HG02571 (cell line): ENCODE data around the gene SYNPO.

Experiments
- ATAC-seq: cut with Tn5 transposase; IDR thresholded peaks from one replicate; pipeline ENCODE4 v1.9.1; 2021; ENCODE audit warnings: mild to moderate bottlenecking, moderate library complexity; ENCODE audit not compliant: unreplicated experiment

The SYNPO gene

DNA sequence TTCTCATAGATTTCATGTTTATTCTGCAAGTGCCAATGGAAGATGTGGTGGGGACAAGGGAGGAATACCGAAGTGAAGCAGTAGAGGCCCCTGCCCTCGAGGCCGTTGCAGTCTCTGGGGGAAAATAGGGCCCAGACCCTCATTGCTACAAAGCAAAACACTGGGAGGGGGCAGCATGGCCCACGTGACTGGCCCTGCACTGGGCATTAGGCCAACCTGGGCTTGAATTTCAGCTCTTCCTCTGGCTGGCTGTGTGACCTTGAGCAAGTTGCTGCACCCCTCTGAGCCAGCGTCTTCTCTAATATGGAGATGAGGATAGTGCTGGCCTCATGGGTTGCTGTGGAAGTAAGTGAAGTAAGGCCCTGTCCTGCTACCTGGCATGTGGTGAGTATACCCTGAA lies 709 bp upstream of the SYNPO start:
- ATAC-seq, result no peak

DNA sequence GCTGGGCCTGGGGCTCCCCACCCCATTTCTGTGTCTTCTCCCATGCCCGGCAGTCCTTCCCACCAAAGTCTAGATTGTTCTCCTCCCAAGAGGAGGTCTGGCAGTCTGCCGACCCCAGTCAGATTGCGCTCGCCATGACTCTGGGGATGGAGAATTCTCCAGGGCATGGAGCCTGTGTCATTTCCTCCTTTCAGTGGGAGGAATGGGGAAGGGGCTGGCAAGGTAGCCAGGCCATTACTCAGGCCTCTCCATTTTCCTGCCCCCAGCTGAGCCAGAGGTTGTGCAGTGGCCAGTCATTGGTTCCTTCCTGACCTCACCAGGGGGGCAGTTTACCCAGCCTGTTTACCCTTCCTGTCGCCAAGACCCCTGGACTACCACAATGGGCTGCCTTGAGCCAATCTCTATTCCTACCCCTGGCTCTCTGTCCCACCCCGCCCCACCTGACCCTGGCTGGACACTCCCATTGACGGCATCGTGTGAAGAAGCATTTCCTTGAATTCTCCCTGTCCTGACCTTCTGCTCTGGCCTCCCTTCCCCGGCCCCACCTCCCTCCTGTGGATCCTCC lies 628 bp downstream of the SYNPO start:
- no peak for ATAC-seq

DNA sequence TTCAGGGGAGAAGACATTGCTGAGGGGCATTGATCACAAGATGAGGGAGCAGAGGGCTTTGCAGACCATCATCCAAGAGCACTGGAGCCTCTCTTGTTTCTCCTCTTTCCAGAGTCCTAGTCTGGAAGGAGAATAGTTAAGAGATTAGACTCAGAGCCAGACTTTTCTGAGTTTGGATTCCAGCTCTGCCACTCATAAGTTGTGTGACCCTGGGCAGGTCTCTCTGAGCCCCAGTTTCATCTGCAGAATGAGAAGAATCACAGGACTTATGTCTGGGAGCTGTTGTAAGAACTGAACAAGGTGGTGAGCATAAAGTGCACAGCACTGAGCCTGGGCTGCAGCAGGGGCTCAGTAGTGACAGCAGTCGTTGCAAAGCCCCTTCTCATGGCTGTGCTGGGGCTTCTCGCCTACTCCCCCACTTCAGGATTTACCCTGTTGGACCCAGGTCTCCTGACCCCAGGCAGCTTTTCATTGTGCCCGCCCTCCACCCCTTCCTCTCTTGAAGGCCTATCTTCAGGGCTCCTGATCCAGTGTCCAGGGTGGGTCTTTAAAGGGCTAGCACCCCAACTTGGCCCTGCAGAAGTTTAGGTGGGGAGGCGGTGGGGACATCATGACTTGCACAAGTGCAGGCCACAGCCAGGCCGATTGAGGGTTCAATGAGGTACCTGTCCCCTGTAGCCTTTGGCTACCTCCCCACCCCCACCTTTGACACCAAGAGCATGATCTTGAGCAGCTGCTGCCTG lies 1.5 kb downstream of the SYNPO start:
- no peak for ATAC-seq

DNA sequence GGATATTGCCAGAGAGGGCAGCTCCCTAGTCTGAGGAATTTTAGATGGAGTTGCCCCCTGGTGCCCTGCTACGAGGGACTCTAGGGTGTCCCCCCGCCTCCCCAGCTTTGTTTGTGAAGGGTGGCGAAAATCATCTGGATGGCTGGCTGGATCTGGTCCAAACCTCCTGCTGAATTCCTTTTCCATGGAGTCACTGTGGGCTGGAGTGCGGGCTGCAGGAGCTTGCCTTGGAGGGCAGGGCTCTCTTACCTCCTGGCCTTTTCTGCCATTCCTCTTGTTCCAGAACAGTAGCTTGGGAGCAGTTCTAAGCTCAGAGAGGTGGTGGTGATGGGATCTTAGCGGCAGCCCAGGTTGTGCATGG lies 2.1 kb downstream of the SYNPO start:
- no peak for ATAC-seq

DNA sequence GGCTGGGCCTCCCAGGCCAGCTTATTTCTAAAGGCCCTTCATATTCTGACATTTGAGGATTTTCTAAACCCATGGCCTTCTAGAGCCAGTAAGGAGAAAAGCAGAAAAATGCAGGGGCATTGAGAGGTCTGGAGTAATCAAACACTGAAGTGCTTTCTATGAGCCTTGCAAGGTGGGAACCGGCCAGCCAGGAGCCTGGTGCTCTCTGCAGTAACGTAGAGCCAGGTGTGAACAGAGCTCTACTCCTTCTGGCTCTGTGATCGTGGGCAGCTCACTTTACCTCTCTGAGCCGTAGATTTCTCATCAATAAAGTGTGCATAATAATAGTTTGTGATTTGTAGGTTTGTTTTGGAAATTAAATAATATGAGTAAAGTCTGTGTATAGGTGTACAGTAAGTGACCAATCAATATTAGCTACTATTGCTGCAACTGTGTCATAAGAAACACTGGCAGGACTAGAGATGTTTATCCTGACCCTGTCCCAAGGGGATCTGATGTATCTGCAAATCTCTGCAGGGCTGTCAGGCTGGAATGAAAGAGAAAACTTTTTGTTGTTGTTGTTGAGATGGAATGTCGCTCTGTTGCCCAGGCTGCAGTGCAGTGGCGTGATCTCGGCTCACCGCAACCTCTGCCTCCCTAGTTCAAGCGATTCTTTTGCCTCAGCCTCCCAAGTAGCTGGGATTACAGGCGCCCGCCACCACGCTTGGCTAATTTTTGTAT lies 2.7 kb downstream of the SYNPO start:
- no peak for ATAC-seq

DNA sequence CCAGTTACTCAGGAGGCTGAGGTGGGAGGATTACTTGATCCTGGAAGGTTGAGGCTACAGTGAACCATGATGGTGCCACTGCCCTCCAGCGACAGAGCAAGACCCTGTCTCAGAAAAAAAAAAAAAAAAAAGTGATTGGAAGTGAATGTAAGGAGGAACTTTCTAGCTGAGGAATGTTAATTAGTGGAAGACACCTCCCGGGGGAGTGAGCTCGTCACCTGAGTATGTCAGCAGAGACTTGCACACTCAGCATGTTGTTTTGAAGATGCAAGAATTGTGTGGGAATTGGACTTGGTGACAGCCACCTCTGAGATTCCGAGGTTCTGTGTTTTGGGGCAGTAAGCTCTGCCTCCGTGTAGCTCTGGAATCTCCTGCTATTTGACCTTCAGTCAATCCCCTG lies 3.6 kb downstream of the SYNPO start:
- no peak for ATAC-seq

DNA sequence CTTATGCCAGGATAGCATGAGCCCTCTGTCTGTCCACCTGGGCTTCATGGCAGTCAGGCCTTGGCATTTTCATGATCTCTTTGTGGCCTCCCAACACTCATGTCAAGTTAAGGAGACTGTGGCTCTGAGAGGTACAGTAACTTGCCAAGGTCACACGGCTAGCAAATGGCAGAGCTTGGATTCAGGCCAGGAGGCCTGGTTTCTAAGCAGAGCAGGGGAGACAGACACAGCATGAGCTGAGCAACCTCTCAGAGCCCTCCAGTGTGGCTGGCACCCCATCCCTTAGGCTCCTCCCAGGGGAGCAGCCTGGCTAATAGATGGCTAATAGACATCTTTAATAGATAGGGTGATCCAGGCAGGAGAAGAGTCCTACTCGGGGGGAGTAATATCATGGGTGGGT lies 4.1 kb downstream of the SYNPO start:
- ATAC-seq, result no peak

DNA sequence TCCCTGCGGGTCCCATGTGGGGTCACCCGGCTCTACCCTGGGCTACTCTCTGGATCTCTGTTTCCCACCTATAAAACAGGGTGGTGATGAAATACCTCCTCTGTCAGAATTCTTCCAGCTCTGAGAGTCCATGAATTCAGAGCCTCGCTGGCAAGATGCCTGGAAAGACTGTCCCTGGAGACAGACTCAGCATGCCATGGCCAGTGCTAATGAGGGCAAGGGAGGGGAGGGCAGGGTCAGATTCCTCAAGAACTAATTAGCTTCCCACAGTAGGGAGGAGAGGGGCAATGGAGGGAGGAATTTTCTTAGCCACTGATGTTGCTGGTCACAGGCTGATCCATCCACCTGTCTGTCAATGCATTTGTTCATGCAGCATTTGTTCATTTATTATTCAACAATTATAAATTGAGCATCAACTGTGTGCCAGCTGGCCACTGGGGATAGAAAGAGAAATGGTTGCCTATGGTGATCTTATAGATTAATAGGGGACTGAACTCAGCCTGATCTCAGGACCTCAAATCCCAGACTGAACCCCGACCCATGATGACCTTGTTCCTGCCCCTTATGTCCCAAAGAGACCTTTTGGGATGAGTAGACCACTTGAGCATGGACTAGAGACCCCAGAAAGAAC lies 4.7 kb downstream of the SYNPO start:
- ATAC-seq, result no peak

DNA sequence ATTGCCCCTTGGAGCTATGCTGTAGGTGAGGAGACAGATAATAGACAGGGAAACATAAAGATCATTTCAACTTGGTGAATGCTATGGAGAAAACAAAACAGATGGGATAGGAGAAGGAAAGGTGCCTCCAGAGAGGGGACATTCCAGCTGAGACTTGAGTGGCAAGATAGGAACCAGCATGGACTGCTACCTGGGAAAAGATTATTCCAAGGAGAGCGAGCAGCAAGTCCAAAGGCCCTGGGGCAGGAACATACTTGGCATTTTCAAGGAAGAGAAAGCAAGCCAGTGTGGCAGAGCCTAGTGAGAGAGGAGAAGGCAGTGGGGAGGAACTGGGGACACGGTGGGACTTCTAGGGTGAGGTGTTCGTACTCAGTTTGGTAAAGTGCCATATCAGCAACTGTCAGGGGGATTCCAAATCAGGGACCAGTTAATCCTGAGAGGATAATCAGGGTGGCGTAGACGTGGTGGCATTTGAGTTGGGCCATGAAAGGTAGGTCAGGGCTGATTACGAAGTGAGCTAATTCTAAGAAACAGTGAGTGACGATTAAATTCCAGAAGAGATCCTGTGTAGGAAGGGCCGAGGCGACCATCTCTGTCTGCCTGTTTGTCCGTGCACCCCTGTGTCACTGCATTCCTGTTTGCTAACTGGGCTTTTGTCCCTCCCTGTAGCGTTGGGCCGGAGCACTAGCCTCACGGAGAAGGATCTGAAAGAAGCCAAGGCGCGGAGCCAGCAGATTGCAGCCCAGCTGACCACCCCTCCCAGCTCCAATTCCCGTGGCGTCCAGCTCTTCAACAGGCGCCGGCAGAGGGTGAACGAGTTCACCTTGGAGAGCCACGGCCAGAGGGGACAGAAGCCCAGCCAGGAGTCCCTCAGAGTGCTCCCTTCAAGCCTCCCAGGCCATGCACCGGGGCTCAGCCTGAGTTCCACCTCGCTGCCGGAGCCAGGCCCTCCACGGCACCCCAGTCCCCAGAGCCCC lies 7.1 kb downstream of the SYNPO start:
- ATAC-seq, result no peak

DNA sequence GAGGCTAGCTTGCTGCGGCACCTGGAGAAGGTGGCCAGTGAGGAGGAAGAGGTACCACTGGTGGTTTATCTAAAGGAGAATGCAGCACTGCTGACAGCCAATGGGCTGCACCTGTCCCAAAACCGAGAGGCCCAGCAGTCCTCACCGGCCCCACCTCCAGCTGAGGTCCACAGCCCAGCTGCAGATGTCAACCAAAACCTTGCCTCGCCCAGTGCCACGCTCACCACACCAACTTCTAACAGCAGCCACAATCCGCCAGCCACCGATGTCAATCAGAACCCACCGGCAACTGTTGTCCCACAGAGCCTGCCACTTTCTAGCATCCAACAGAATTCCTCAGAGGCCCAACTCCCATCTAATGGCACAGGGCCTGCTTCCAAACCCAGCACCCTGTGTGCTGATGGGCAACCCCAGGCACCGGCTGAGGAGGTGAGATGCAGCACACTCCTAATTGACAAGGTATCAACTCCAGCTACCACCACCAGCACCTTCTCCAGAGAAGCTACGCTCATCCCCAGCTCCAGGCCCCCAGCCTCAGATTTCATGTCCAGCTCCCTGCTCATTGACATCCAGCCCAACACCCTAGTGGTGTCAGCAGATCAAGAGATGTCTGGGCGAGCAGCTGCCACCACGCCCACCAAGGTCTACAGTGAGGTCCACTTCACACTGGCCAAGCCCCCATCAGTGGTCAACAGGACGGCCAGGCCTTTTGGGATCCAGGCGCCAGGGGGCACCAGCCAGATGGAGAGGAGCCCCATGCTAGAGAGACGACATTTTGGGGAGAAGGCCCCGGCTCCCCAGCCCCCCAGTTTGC lies 8.0 kb downstream of the SYNPO start:
- ATAC-seq, result no peak

DNA sequence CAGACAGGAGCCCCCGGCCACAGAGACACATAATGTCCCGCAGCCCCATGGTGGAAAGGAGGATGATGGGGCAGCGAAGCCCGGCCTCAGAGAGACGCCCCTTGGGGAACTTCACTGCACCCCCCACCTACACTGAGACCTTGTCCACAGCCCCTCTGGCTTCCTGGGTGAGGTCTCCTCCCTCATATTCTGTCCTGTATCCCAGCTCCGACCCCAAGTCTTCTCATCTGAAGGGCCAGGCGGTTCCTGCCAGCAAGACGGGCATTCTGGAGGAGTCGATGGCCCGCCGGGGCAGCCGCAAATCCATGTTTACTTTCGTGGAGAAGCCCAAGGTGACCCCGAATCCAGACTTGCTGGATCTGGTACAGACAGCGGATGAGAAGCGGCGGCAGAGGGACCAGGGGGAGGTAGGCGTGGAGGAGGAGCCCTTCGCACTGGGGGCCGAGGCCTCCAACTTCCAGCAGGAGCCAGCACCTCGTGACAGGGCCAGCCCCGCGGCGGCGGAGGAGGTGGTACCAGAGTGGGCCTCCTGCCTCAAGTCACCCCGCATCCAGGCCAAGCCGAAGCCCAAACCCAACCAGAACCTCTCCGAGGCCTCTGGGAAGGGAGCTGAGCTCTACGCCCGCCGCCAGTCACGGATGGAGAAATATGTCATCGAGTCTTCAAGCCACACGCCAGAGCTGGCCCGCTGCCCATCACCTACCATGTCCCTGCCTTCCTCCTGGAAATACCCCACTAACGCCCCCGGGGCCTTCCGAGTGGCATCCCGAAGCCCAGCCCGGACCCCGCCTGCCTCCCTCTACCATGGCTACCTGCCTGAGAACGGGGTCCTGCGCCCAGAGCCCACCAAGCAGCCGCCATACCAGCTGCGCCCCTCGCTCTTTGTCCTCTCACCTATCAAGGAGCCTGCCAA lies 8.9 kb downstream of the SYNPO start:
- no peak for ATAC-seq

DNA sequence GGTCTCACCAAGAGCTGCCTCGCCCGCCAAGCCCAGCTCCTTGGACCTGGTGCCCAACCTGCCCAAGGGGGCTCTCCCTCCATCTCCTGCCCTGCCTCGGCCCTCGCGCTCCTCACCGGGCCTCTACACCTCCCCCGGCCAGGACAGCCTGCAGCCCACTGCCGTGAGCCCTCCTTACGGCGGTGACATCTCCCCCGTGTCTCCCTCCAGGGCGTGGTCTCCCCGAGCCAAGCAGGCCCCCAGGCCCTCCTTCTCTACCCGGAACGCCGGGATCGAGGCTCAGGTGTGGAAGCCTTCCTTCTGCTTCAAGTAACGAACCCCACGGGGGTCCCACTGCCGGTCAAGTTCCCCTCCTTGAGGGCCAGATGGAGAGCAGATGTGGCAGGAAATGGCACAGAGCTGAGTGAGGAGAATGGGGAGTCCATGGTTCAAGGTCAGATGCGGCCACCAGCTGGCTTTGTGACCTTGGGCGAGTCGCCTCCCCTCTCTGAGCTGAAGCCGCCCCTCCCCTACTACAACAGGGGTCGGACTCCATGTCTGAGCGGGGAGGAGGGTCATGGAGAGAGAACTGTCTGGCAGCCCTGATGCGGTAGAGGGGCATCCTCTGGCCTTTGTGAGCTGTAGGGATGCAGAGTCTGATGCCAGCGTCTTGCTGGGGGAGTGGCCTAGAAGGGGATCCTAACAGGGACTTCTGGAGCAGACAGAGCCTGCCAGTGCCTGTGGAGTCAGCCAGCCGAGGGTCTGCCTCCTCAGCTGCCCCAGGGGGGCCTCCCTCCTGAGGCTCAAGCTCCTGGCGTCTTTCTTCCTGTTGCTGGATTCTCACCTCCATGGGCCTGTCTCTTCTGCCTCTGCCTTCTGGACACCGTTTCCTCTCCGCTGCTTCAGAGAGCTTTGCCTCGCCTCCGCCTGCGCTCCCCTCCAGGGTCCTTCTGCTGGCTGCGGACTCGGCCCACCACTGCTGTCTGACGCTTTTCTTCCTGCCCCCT lies 9.9 kb downstream of the SYNPO start:
- ATAC-seq, result no peak

DNA sequence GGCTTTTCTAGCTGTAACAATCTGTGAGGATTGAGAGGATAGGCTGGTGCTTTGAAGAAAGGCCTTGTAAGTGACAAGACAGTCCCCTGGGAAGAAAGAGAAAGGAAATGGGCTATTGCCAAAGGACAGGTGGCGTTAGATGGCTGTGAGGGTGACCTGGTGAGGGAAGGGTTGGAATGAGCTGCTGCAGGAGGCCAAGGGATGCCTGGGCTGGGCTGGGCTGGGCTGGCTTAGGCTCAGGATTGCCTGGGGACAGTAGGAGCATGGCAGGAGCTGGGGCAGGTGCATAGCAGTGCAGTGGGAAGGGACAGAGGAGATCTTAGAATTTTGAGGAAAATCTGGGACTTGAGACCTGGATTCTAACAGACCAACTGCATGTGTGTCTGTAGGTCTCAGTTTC lies 10.9 kb downstream of the SYNPO start:
- no peak for ATAC-seq

DNA sequence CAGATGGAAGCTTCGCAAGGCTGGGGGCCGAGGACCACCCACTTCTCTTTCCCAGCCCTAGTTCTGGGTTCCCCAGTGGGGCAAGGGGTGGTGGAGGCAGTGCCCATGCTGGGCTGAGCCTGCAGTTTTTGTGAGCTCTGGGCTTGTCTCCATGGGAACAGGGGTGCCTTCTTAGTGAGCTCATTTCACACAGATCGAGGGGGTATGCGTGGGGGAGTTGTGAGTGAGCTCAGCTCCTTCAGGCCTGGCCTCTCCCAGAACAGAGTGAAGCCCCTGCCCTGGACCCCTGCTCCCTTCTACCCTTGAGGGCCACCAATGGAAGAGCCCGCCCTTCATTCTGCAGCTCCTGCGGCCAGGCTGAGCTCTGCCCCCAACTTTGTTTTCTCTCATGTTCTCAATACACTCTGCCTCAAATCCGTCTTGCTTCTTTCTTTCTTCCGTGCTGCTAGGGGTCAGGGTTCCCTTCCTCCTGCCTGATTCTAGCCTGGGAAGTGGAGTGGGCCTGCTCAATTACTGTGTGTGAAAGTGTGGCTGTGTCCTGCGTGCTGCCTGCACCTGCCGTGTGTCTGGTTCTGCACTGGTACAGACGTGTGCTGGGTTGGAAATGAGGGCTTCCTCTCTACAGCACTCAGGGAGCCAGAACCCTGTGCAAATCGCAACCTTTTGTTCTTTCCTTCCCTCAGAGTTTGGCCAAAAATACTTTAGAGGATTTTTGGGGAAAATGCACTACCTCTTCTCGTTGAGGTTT lies 11.6 kb downstream of the SYNPO start:
- ATAC-seq, result no peak

DNA sequence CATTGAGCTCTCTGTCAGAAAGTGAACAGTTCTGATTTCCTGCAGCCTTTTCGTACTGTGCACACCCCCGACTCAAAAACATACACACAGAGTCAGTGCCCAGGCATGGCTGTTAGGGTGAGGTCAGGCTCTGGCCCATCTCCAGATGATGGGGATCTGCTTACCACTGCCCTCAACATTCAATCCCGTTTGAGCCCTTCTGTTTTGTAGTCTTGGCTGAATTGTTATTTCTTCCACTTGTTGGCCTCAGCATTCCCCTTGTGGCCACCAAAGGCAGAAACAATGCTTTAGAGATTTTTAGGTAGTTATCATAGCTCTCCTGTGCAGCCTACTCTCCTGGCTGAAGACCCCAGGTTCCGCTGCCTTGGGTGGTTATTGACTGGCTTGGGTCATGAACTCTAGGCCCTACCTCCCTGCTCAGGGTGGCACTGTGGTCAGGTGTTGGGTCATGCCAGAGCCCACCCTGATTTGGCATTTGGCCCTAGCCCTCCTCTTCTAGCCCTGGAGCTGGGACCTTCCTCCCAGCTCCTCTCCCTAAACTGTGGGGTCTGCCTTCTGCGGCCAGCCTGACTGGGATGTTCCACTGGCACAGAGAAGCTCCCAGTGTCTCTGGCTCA lies 12.8 kb downstream of the SYNPO start:
- ATAC-seq, result no peak

DNA sequence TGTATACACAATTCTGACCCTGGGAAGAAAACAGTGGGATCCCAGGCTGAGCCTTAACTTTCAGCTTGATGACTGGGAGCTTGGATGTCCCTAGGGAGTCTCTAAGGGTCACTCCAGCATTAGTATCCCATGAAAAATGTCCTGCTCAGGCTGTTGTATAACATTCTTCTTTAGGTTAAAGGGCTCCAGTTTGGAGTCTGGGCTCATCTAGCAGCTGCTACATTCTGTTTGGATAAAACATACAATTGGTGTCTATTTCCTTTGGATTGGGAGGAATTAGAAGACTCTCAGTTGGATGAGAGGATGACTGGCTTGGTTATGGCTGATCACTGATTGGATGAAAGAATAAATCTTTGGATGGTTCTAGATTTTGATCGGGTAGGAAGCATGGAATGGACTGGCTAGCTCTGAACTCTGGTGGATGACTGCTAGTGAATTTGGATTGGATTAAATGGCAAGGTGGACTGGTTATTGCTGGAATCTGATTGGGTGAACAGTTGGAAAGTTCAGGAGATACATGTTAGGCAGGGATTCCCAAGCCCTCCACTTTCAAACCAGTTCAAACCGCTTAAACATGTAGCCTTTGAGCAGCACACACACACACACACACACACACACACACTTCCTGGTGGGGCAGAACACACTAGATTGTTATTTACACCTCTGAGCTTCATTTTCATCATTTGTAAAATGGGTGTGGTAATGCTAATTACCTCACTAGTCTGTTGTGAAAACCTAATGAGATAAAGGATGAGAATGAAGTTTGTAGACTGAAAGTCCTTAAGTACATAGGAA lies 13.5 kb downstream of the SYNPO start:
- no peak for ATAC-seq
